Measurements from ENCODE around the gene VNN1. TPM values are rescaled to one million over a fixed set of nuclear protein-coding genes. Genes with fewer than 3 reads are reported as not detected.

The VNN1 gene
- total RNA-seq (under 1 TPM; 0.17 to 0.50 TPM), polyA plus RNA-seq (ENCODE audit: insufficient read length in 2 of 2) (under 1 TPM; 0.08 to 0.09 TPM)
- long read RNA-seq, donor 1 = 0 reads
- long read RNA-seq, donor 2 = 0 reads
- long read RNA-seq, donor 3 = 0 reads
- long read RNA-seq, donor 4 = 0 reads

GRCh38 chr6:132713352-132714134 is at the start of gene VNN1:
VNN1 (minus strand) TSS chr6:132714055; CDS start chr6:132714035, 20 bp downstream.
- DNase-seq (ENCODE audit: low read depth in 4 of 6, low spot score in 6 of 6) = no peak
- no peaks in the 10 kb centered on the region for H3K4me1 ChIP-seq (ENCODE audit: control insufficient read depth, insufficient read depth, low read length)

GRCh38 chr6:132763269-132763668 is 49.4 kb upstream of the VNN1 start:
- Histone ChIP-seq H3K4me3 (ENCODE audit: low read depth, low read length) (no peak overlapping the region), H3K27ac (ENCODE audit: low read depth, low read length) (no peak overlapping the region), H3K27me3 (ENCODE audit: control insufficient read depth, insufficient read depth, low read length) (no peaks in the 10 kb centered on the region), H3K36me3 (ENCODE audit: control insufficient read depth, insufficient read depth, low read length) (no peaks in the 10 kb centered on the region), H3K9me3 (ENCODE audit: control insufficient read depth, insufficient read depth, low read length) (no peaks in the 10 kb centered on the region), H3K4me1 (ENCODE audit: control insufficient read depth, insufficient read depth, low read length) (no peaks in the 10 kb centered on the region)
- peak in 1 of 6 donors; percentile 9 for DNase-seq (ENCODE audit: low read depth in 4 of 6, low spot score in 6 of 6)
- WGBS (ENCODE audit: insufficient coverage) = 85% methylated on average over 2 of the region's 2 CpGs

More at GRCh38 chr6:132713352-132714134, at the start of gene VNN1:
- H3K27ac ChIP-seq (ENCODE audit: low read depth, low read length) = no peak within 1 kb of the TSS
- no peaks in the 10 kb centered on the region for H3K9me3 ChIP-seq (ENCODE audit: control insufficient read depth, insufficient read depth, low read length)
- no peaks in the 10 kb centered on the region for H3K36me3 ChIP-seq (ENCODE audit: control insufficient read depth, insufficient read depth, low read length)
- H3K27me3 ChIP-seq (ENCODE audit: control insufficient read depth, insufficient read depth, low read length) = no peaks in the 10 kb centered on the region
- H3K4me3 ChIP-seq (ENCODE audit: low read depth, low read length) = no peak within 1 kb of the TSS
- WGBS (ENCODE audit: insufficient coverage) = 87% methylated on average over 5 of the region's 8 CpGs

GRCh38 chr6:132760256-132760655 is 46.4 kb upstream of the VNN1 start:
- no peak overlapping the region for H3K4me3 ChIP-seq (ENCODE audit: low read depth, low read length)
- no peaks in the 10 kb centered on the region for H3K36me3 ChIP-seq (ENCODE audit: control insufficient read depth, insufficient read depth, low read length)
- H3K4me1 ChIP-seq (ENCODE audit: control insufficient read depth, insufficient read depth, low read length) = no peaks in the 10 kb centered on the region

DNA sequence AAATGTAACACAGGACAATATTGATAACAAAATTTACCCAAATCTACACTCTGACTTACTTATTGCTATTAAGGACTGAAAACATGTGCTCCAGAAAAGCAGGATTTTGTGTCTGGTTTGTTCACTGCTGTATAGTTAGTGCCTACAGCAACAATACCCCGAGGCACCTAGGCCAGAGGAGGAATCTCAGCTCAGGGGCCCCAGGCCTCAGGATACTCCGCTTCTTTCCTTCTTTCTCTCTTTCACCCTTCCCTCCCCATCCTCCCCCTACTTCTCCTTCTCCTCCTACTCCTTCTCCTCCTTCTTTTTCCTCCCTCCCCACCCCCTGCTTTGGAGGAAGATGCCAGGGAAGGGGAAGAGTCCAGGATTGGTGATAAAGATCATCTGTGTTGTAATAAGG is 44.8 kb upstream of the VNN1 start:
- Histone ChIP-seq H3K4me3 (ENCODE audit: low read depth, low read length) (no peak overlapping the region), H3K4me1 (ENCODE audit: control insufficient read depth, insufficient read depth, low read length) (no peaks in the 10 kb centered on the region), H3K36me3 (ENCODE audit: control insufficient read depth, insufficient read depth, low read length) (no peaks in the 10 kb centered on the region), H3K27me3 (ENCODE audit: control insufficient read depth, insufficient read depth, low read length) (no peaks in the 10 kb centered on the region), H3K27ac (ENCODE audit: low read depth, low read length) (no peak overlapping the region), H3K9me3 (ENCODE audit: control insufficient read depth, insufficient read depth, low read length) (no peaks in the 10 kb centered on the region)
- DNase-seq (ENCODE audit: low read depth in 4 of 6, low spot score in 6 of 6) = no peak
- 88% methylated on average over 1 of the region's 2 CpGs for WGBS (ENCODE audit: insufficient coverage)

More at GRCh38 chr6:132760256-132760655, 46.4 kb upstream of the VNN1 start:
- no peaks in the 10 kb centered on the region for H3K9me3 ChIP-seq (ENCODE audit: control insufficient read depth, insufficient read depth, low read length)
- WGBS (ENCODE audit: insufficient coverage) = no CpG with 5 or more reads among the region's 3 CpGs
- H3K27me3 ChIP-seq (ENCODE audit: control insufficient read depth, insufficient read depth, low read length) = no peaks in the 10 kb centered on the region
- no peak overlapping the region for H3K27ac ChIP-seq (ENCODE audit: low read depth, low read length)
- DNase-seq (ENCODE audit: low read depth in 4 of 6, low spot score in 6 of 6) = no peak

DNA sequence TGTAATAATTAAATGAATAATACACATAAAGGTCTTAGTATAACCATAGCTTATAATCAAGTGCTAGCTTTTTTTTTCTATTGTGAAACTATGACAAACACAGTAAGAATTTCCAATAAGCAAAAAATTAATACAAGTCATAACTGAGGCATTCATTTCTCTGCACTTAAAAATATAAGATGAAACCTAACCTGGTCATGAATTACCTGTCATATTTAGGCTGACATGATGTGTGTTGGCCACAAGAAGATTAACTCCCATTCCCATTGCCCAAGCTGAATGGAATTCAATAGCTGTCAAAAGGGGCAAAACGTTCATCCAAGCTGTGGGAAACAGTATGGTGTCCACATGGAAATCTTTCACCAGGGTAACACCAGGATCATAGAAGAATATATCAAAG is 38.4 kb upstream of the VNN1 start:
- Histone ChIP-seq H3K4me3 (ENCODE audit: low read depth, low read length) (no peak overlapping the region), H3K4me1 (ENCODE audit: control insufficient read depth, insufficient read depth, low read length) (no peaks in the 10 kb centered on the region), H3K27ac (ENCODE audit: low read depth, low read length) (no peak overlapping the region), H3K27me3 (ENCODE audit: control insufficient read depth, insufficient read depth, low read length) (no peaks in the 10 kb centered on the region), H3K36me3 (ENCODE audit: control insufficient read depth, insufficient read depth, low read length) (no peaks in the 10 kb centered on the region), H3K9me3 (ENCODE audit: control insufficient read depth, insufficient read depth, low read length) (no peaks in the 10 kb centered on the region)
- no peak for DNase-seq (ENCODE audit: low read depth in 4 of 6, low spot score in 6 of 6)
- WGBS (ENCODE audit: insufficient coverage) = 80% methylated on average over 1 of the region's 1 CpG

GRCh38 chr6:132751828-132752227 is 38.0 kb upstream of the VNN1 start:
- H3K9me3 ChIP-seq (ENCODE audit: control insufficient read depth, insufficient read depth, low read length) = no peaks in the 10 kb centered on the region
- H3K4me3 ChIP-seq (ENCODE audit: low read depth, low read length) = no peak overlapping the region
- no peaks in the 10 kb centered on the region for H3K27me3 ChIP-seq (ENCODE audit: control insufficient read depth, insufficient read depth, low read length)
- H3K36me3 ChIP-seq (ENCODE audit: control insufficient read depth, insufficient read depth, low read length) = no peaks in the 10 kb centered on the region
- no peak overlapping the region for H3K27ac ChIP-seq (ENCODE audit: low read depth, low read length)
- DNase-seq (ENCODE audit: low read depth in 4 of 6, low spot score in 6 of 6) = no peak
- WGBS (ENCODE audit: insufficient coverage) = no CpG with 5 or more reads among the region's 1 CpG
- H3K4me1 ChIP-seq (ENCODE audit: control insufficient read depth, insufficient read depth, low read length) = no peaks in the 10 kb centered on the region

DNA sequence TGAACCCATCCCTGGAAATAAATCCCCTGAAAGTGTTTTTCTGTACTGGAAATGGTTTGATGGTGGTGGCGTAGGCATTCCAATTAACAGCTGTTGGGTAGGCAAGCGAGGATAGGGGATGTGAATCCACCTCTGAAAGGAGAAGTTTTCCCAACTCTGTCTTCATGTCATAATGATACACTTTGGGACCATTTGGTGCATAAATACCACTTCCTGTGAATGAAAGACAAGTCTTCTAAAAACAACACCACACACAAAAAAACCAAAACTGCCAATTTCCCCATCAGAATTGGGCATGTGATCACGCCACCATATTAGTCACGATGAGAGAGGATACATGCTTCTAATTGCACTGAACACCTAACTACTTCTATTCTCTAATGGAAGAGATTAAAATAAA is 37.5 kb upstream of the VNN1 start:
- DNase-seq (ENCODE audit: low read depth in 4 of 6, low spot score in 6 of 6) = no peak
- H3K4me1 ChIP-seq (ENCODE audit: control insufficient read depth, insufficient read depth, low read length) = no peaks in the 10 kb centered on the region
- H3K36me3 ChIP-seq (ENCODE audit: control insufficient read depth, insufficient read depth, low read length) = no peaks in the 10 kb centered on the region
- H3K9me3 ChIP-seq (ENCODE audit: control insufficient read depth, insufficient read depth, low read length) = no peaks in the 10 kb centered on the region
- no peak overlapping the region for H3K4me3 ChIP-seq (ENCODE audit: low read depth, low read length)
- 80% methylated on average over 1 of the region's 4 CpGs for WGBS (ENCODE audit: insufficient coverage)
- H3K27me3 ChIP-seq (ENCODE audit: control insufficient read depth, insufficient read depth, low read length) = no peaks in the 10 kb centered on the region
- no peak overlapping the region for H3K27ac ChIP-seq (ENCODE audit: low read depth, low read length)

- H3K27ac ChIP-seq (ENCODE audit: low read depth, low read length) = no peak overlapping the region
- H3K4me3 ChIP-seq (ENCODE audit: low read depth, low read length) = no peak overlapping the region
- no peaks in the 10 kb centered on the region for H3K9me3 ChIP-seq (ENCODE audit: control insufficient read depth, insufficient read depth, low read length)
- H3K36me3 ChIP-seq (ENCODE audit: control insufficient read depth, insufficient read depth, low read length) = no peaks in the 10 kb centered on the region
- H3K27me3 ChIP-seq (ENCODE audit: control insufficient read depth, insufficient read depth, low read length) = no peaks in the 10 kb centered on the region
- no peaks in the 10 kb centered on the region for H3K4me1 ChIP-seq (ENCODE audit: control insufficient read depth, insufficient read depth, low read length)
- no peak for DNase-seq (ENCODE audit: low read depth in 4 of 6, low spot score in 6 of 6)
- whole genome bisulfite sequencing (ENCODE audit: insufficient coverage) = 100% methylated on average over 1 of the region's 8 CpGs
These were observed 36.8 kb upstream of the VNN1 start for GRCh38 chr6:132750455-132751248.

DNA sequence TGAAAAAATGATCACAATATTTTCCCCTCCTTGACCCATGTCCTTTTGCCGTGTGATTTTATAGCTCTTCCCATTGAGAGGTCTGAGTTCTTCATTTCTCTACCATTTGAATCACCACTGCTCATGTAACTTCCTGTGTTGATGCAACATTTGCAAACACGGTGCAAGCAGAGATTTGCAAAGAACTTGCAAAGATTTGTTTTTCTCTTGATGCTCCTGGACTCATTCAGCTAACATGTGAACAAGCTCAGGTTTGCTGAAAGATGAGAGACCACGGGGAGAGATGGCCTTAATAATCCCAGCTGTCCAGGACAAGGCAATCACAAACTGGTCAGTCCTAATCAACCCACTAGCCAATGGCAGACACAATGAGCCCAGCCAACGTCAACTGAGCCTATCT is 35.3 kb upstream of the VNN1 start:
- no peak overlapping the region for H3K4me3 ChIP-seq (ENCODE audit: low read depth, low read length)
- no peaks in the 10 kb centered on the region for H3K36me3 ChIP-seq (ENCODE audit: control insufficient read depth, insufficient read depth, low read length)
- H3K27me3 ChIP-seq (ENCODE audit: control insufficient read depth, insufficient read depth, low read length) = no peaks in the 10 kb centered on the region
- no peaks in the 10 kb centered on the region for H3K4me1 ChIP-seq (ENCODE audit: control insufficient read depth, insufficient read depth, low read length)
- no peak for DNase-seq (ENCODE audit: low read depth in 4 of 6, low spot score in 6 of 6)
- no peaks in the 10 kb centered on the region for H3K9me3 ChIP-seq (ENCODE audit: control insufficient read depth, insufficient read depth, low read length)
- 86% methylated on average over 3 of the region's 4 CpGs for WGBS (ENCODE audit: insufficient coverage)
- H3K27ac ChIP-seq (ENCODE audit: low read depth, low read length) = no peak overlapping the region

All from spinal cord (tissue), 10 donors.